ENCODE measurements around the gene WDFY3.

- TF ChIP-seq CTCF (IDR thresholded peaks at IDR 0.05; ENCODE audit: low read length) (no peak), EZH2 (IDR thresholded peaks at IDR 0.05; ENCODE audit: borderline replicate concordance, low read length) (no peak)
Observed at GRCh38 chr4:84939113-84939512, 27.4 kb downstream of the WDFY3 start.
